Renal pelvis (tissue), 4 donors: Measurements from ENCODE around the gene SLC39A11. TPM values are rescaled to one million over a fixed set of nuclear protein-coding genes. Genes with fewer than 3 reads are reported as not detected.

ENCODE experiments used
- DNase-seq: peaks from one replicate; pipeline ENCODE4 v3.0.0-alpha.2; 2013
- polyA plus RNA-seq, 3 donors: library from polyadenylated mRNA; unstranded; fragments of 120-200 nt; gene quantifications; one replicate each; pipeline ENCODE4 v1.2.1, GENCODE V29; 2013; ENCODE audit not compliant: insufficient read length in 3 of 3

The SLC39A11 gene
- polyA plus RNA-seq, 3 donors, result 27.6 to 31.5 (median 30.7) TPM

GRCh38 chr17:72876413-72876812, 216.1 kb downstream of the SLC39A11 start:
- DNase-seq, result no peak

DNA sequence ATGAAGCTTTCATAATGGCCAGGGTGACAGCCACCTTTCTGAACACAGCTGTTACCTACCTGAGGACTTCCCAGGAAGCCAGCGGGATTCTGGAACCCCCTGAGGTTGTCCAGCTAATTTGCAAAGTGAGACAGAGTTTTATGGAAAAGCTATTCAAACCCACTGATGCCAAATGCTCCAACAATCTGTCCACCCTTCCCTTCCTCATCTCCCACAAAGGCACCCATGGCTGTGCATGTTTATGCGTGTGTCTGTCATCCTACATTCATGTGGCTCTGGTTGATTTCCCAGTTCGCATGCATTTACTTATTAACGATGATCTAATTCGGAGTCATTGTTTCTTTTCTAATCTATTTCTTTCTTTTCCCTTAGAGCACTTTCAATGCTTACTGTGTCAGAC, 217.1 kb downstream of the SLC39A11 start:
- DNase-seq, result no peak

- DNase-seq, result no peak
Observed at GRCh38 chr17:72872396-72872795, 220.1 kb downstream of the SLC39A11 start.

- no peak for DNase-seq
Observed at GRCh38 chr17:72870367-72870985, 222.0 kb downstream of the SLC39A11 start.

DNA sequence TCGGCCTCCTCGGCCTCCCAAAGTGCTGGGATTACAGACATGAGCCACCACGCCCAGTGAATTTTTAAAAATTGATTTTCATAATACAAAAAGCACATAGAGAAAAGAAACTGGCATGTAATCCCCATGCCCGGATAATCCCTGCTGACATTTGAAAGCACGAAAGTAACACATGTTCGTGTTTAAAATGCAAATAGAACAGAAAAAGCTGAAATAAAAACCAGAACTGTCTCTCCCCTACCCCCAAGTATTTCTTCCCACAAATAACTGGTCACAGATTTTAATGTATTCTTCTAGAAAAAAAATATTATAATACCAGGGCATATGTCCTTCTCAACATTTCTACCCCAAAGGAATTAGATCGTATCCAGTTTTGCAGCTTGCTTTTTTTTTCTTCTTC, 222.9 kb downstream of the SLC39A11 start:
- no peak for DNase-seq

- DNase-seq, result no peak
Observed at GRCh38 chr17:72865954-72866353, 226.5 kb downstream of the SLC39A11 start.

DNA sequence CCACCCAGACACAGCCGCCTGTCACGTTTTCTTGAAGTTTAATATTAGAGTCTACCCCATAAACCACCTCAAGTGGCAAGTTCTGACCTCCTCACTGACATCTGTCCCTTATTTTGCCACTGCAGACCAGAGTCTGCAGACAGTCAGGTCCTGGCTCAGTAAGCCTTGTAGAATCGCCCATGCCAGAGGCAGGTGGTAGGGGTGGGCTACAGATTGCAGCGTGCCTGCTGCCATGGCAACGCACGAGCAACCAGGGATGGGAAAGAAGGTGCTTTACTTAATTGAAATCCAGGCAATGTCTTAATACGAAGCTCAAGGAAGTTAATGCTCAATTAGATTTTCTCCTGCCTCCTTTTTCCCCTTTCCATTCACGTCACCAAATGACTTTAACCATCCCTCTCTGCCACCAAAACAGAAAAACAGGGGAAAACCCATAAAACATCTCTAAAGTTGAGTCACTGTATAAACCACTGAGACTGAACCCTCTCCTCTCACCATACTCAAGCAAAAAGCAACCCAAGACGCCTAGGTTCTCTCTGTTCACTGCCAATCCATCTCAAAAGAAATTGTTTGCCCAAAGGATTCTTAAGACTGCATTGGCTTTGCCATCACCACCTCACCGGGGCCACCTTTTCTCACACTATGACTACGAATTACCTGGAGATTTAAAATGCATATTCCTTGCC, 228.8 kb downstream of the SLC39A11 start:
- no peak for DNase-seq

DNA sequence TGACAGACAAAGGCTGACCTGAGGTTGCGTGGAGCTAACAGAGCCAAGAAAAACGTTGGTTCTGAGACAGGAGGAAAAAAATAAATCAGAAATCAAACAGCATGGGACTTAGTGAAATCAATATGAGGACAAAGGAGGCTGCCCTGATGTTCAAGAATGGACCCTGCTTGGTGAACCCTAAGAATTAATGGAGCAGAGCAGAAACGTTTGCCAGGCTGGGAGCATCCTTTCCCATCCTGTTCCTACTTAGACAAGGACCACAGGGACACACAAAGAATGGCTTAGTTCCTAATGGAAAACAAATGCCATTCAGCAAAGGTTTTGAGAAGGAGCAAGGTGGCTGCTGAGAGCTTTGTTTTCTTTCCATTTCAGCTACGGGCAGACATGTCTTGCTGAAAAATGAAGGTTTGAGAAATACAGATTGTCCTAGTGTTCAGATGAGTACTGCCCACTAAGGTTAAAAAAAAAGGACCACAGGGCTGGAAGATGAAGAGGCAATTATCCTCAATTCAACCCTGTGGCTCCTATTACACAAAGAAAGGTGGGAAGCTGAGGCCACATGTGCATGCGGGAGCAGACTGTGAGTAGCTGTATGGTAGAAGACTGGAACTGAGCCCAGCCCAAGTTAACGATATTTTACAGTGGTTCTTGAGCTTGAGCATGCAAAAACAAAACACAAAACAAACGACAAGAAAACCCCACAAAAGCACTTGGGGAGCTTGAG, 230.1 kb downstream of the SLC39A11 start:
- DNase-seq, result peak; percentile 21

DNA sequence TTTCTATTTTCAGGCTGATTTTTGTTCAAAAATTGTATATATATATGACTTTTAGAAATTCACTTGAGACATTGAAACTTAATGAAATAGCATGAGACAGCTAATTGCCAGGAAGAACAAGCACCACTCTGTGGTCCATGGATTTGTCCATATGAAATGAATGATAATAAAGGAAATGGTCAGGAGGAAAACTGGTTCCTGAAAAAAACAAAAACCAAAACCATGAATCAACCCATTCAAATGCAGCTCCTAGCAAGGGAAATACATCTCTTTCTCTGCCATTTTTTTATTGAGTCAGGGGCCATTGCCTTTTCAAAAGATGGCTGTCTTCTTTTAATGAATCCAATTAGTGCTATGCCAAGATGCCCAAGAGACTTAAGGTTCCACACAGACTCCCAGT, 230.7 kb downstream of the SLC39A11 start:
- DNase-seq, result no peak

DNA sequence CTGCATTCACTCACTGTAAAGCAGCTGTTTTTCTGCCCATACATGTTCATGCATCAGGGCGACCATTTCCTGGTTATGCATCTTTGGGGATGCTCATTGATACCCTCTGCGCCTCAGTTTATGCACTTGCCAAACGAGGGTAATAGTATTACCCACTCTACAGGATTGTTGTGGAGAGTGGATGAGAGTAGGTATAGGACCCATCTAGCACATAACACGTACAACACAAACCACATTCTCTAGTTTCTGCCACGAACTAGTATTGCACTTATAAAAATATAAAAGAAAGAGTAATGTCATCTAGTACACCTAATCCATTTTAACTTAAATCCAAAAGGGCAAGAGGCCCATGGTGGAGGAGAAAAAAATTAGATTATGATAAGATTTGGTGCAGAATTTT, 231.7 kb downstream of the SLC39A11 start:
- DNase-seq, result no peak

- no peak for DNase-seq
Observed at GRCh38 chr17:72858826-72859495, 233.5 kb downstream of the SLC39A11 start.

DNA sequence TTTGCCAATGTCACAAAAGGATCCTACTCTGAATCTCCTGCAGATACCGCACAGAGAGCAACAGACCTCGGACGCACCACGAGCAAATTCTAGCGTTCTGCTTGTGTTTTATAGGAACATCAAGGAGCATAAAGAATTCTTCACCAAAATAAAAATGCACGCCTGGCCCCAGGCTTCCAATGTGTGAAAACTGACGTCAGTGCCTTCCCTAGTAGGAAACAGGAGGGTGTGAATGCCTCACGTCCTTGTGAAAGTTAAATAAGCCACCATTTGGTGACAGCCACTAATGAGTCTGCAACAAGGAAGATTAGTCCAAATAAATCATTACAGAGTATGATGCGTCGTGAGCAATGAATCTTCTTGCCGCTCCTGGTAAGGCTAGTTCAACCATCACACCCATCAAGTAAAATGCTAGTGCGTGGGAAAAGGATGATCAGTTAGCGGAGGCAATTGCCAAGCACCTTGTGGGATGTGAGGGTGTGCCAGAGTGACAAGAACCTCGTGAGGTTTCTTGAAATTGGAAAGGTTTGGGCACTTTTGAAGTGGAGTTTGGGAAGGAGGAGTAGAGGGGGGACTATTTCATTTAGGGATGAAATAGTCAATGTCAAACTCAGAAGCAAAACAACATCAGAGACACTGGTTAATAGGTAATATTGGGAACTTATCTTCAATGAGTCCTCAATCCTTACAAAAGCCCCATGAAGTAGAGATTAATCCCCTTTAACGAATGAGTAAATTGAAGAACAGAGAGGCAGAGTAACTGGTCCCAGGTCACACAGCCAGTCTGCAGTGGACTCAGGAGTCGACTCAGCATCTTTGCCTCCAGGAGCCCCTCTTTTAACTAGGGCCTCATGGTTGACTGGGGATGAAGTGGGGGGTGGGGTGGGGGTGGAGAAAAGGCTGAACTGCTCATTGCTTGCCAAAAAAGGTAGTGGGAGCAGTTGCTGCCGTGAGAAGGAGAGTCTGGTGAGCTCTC, 238.8 kb downstream of the SLC39A11 start:
- DNase-seq, result no peak

GRCh38 chr17:72852277-72852938, 240.1 kb downstream of the SLC39A11 start:
- no peak for DNase-seq

GRCh38 chr17:72850410-72851118, 241.9 kb downstream of the SLC39A11 start:
- no peak for DNase-seq

DNA sequence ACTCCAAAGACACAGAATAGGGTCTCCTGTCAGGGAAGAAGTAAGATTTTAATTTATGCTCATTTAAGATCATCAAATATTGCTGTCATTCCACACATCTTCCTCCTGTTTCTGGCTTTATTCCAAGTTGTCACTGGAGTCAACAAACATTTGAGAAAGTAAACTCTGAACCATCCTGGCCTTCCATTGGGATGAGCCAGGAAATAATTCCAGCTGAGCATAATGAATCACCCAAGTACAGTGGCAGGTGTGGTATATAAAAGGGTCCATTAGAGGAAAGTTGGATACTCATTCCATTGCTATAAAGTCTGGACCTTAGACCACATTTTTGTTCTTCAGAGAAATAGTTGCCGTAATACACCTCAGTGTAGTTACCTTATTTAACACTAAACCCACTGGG, 246.1 kb downstream of the SLC39A11 start:
- no peak for DNase-seq

DNA sequence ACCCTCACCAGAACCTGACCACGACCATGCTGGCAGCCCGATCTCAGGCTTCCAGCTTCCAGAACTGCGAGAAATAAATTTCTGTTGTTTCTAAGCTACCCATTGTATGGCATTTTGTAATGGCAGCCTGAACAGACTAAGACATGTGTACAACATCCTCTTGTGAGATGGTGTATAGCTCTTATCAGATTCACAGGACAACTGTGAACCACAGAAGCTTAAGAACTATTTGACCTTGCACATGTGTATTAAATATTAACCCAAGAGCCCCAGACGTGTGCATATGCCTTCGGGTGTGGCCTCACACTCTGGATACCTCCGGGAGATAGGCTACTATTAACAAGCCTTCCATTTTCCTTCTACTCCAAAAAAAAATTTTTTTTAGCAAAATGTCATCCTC, 248.9 kb downstream of the SLC39A11 start:
- no peak for DNase-seq

DNA sequence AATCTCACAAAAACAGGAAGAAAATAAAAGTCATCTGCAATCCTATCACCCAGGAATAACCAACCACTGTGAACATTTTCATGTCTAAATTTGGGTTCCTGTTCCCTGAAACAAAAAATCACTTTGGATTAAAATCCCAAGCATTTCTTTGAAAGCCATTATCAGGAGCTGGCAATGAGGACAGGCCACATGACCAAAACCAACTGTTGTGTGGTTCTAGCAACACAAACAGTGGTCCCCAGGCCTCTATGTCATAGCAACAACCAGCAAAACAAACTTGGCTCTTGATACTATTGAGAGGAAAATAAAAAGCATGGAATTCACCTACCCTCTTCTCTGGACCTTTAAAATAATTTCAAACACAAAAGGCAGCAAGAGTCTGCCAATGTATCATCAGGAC, 252.5 kb downstream of the SLC39A11 start:
- DNase-seq, result peak; percentile 23

DNA sequence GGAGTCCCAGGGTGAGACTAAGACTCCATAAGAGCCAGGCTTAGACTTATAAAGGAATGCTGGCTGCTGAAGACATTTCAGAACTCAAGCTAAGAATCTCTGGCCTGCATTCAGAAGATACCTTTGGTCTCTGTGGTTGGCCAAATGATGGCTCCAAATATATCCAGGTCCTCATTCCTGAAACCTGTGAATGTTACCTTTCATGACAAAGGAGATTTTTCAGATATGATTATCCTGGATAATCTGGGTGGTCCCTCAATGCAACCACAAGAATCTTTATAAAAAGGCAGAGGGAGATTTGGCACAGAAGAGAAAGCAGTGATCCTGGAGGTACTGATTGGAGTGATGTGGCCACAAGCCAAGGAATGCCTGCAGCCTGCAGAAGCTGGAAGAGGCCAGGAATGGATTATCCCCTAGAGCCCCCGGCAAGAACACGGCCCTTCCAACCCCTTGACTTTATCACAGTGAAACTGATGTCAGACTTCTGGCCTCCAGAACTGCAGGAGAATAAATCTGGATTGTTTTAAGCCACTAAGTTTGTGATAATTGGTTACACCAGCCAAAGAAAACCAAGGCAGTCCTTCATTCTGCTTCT, 253.3 kb downstream of the SLC39A11 start:
- no peak for DNase-seq

DNA sequence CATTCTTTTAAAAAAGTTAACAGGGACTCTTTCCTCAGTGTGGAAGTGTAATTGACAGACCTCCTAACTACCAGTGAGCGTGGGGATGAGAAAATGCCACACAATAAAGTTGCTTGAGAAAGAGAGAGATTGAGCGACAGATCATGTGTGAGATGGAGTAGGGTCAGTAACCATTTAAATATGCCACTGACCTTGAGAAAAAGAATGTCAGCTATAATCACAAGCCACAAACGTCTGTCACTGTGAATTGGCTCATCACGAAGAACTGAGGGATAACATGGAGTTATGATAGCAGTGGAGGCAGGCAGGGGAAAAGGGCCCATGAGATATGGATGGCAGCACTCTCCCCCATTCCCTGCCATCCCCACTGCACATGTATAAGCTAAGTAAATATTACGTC, 253.9 kb downstream of the SLC39A11 start:
- DNase-seq, result no peak

GRCh38 chr17:72838068-72838467, 254.4 kb downstream of the SLC39A11 start:
- no peak for DNase-seq
